ENCODE results near the gene HCN1. TPM values are rescaled to one million over a fixed set of nuclear protein-coding genes. Genes with fewer than 3 reads are reported as not detected.

Gene HCN1
- total RNA-seq, 1 donor = under 0.01 TPM

GRCh38 chr5:45639040-45639439 is 57.1 kb downstream of the HCN1 start:
- no peak for DNase-seq (ENCODE audit: low read depth)
- H3K4me3 ChIP-seq (ENCODE audit: low read depth, low read length) = no peak overlapping the region
- TF ChIP-seq CTCF (IDR thresholded peaks at IDR 0.05; ENCODE audit: insufficient read depth, low read depth, low read length) = no peak

GRCh38 chr5:45627076-45627656 is 69.0 kb downstream of the HCN1 start:
- no peak for DNase-seq (ENCODE audit: low read depth)

GRCh38 chr5:45623832-45624231 is 72.3 kb downstream of the HCN1 start:
- H3K4me3 ChIP-seq (ENCODE audit: low read depth, low read length) = no peak overlapping the region
- TF ChIP-seq CTCF (IDR thresholded peaks at IDR 0.05; ENCODE audit: insufficient read depth, low read depth, low read length) = no peak
- no peak for DNase-seq (ENCODE audit: low read depth)

More at GRCh38 chr5:45627076-45627656, 69.0 kb downstream of the HCN1 start:
- H3K4me3 ChIP-seq (ENCODE audit: low read depth, low read length) = no peak overlapping the region
- no peak for TF ChIP-seq CTCF (IDR thresholded peaks at IDR 0.05; ENCODE audit: insufficient read depth, low read depth, low read length)

GRCh38 chr5:45622365-45622764 is 73.8 kb downstream of the HCN1 start:
- DNase-seq (ENCODE audit: low read depth) = no peak
- H3K4me3 ChIP-seq (ENCODE audit: low read depth, low read length) = no peak overlapping the region
- no peak for TF ChIP-seq CTCF (IDR thresholded peaks at IDR 0.05; ENCODE audit: insufficient read depth, low read depth, low read length)

GRCh38 chr5:45617859-45618416 is 78.2 kb downstream of the HCN1 start:
- DNase-seq (ENCODE audit: low read depth) = no peak
- H3K4me3 ChIP-seq (ENCODE audit: low read depth, low read length) = no peak overlapping the region
- no peak for TF ChIP-seq CTCF (IDR thresholded peaks at IDR 0.05; ENCODE audit: insufficient read depth, low read depth, low read length)

- DNase-seq (ENCODE audit: low read depth) = no peak
These were observed 86.5 kb downstream of the HCN1 start for GRCh38 chr5:45609661-45610060.

More at GRCh38 chr5:45609661-45610060, 86.5 kb downstream of the HCN1 start:
- no peak overlapping the region for H3K4me3 ChIP-seq (ENCODE audit: low read depth, low read length)
- TF ChIP-seq CTCF (IDR thresholded peaks at IDR 0.05; ENCODE audit: insufficient read depth, low read depth, low read length) = no peak

All from fibroblast of villous mesenchyme (primary cell).